T-helper 1 cell treated with Interleukin-12 subunit alpha and Interleukin-12 subunit beta and Interleukin-4 antibody, amounts not matched to agents 30 ng/mL and 1 ng/mL, for 36 hours (primary cell): ENCODE measurements around the gene MAN2A1. TPM values are rescaled to one million over a fixed set of nuclear protein-coding genes. Genes with fewer than 3 reads are reported as not detected.

Experiments used
- intact Hi-C: fragments of 100-400 bp; cut with micrococcal nuclease; formaldehyde crosslinking; loops from one replicate; pipeline ENCODE4 v1.15.1; 2024
- total RNA-seq: library from RNA; stranded (reverse); gene quantifications from 2 replicates; pipeline ENCODE4 v1.2.3, GENCODE V29; 2022

Gene MAN2A1
- total RNA-seq, 1 donor from 2014 or later: 42.1 TPM

- intact Hi-C loops: no loop called here
These were observed 211.3 kb downstream of the MAN2A1 start for GRCh38 chr5:109900911-109901627.

GRCh38 chr5:109901628-109901981, 211.9 kb downstream of the MAN2A1 start:
- intact Hi-C loops: no loop called here

GRCh38 chr5:109903061-109903460, 213.3 kb downstream of the MAN2A1 start:
- intact Hi-C loops: no loop called here

- intact Hi-C loops: no loop called here
These were observed 216.2 kb downstream of the MAN2A1 start for GRCh38 chr5:109905906-109906305.

GRCh38 chr5:109907189-109907588, 217.5 kb downstream of the MAN2A1 start:
- intact Hi-C loops: no loop called here

- intact Hi-C loops: no loop called here
These were observed 218.0 kb downstream of the MAN2A1 start for GRCh38 chr5:109907731-109908130.

GRCh38 chr5:109908366-109908765, 218.6 kb downstream of the MAN2A1 start:
- intact Hi-C loops: no loop called here

- intact Hi-C loops: no loop called here
These were observed 221.1 kb downstream of the MAN2A1 start for GRCh38 chr5:109910874-109911273.

GRCh38 chr5:109911731-109912130, 222.0 kb downstream of the MAN2A1 start:
- intact Hi-C loops: no loop called here

- intact Hi-C loops: no loop called here
These were observed 225.2 kb downstream of the MAN2A1 start for GRCh38 chr5:109914906-109915305.

GRCh38 chr5:109916481-109917153, 226.9 kb downstream of the MAN2A1 start:
- intact Hi-C loops: no loop called here
